NB4 (cell line): ENCODE measurements around the gene BRCC3.

Experiments
- CTCF ChIP-seq: IDR thresholded peaks from one replicate; pipeline ENCODE4 v1.5.1; 2012; ENCODE audit warnings: low read depth, low read length
- MAX ChIP-seq: IDR thresholded peaks from 2 replicates; pipeline ENCODE4 v1.6.1; 2011; ENCODE audit warnings: low read depth, low read length
- MYC ChIP-seq: IDR thresholded peaks from 2 replicates; pipeline ENCODE4 v1.6.1; 2011; ENCODE audit warnings: low read depth, low read length
- POLR2A ChIP-seq: IDR thresholded peaks from 2 replicates; pipeline ENCODE4 v1.6.1; 2011; ENCODE audit warnings: mild to moderate bottlenecking; ENCODE audit not compliant: insufficient read length; ENCODE audit errors: extremely low read depth

- TF ChIP-seq CTCF, result no peak
- no peak for TF ChIP-seq POLR2A
- no peak for TF ChIP-seq MAX
- no peak for TF ChIP-seq MYC
Measured at GRCh38 chrX:155056471-155056870, 14.8 kb upstream of the BRCC3 start.
